Activated B cell treated with CpG ODN at 0.5 μM for 24 hours (primary cell): ENCODE results near the gene WASHC4. TPM values are rescaled to one million over a fixed set of nuclear protein-coding genes. Genes with fewer than 3 reads are reported as not detected.

ENCODE experiments used
- ATAC-seq: fragments of 200-7000 bp; cut with Tn5 transposase; one replicate; pipeline ENCODE4 v1.10.0; 2021; ENCODE audit warnings: low read depth, mild to moderate bottlenecking, moderate library complexity
- CTCF ChIA-PET: fragments of 350-600 bp; sonication (Branson Sonifier 250); formaldehyde crosslinking; loops from one replicate; lab custom pipeline; 2021; ENCODE audit warnings: antibody characterized with exemption; lab: Charles Lee
- POLR2A ChIA-PET: fragments of 350-600 bp; sonication (Branson Sonifier 250); formaldehyde crosslinking; loops from one replicate; lab custom pipeline; 2021; ENCODE audit warnings: antibody characterized with exemption; lab: Charles Lee
- DNase-seq: peaks from one replicate; pipeline ENCODE4 v3.0.0; 2022
- H3K27ac Mint-ChIP-seq: one replicate; pipeline ENCODE4 v1.8.0; 2020; ENCODE audit warnings: mixed read lengths
- H3K27me3 Mint-ChIP-seq: one replicate; pipeline ENCODE4 v1.8.0; 2021; ENCODE audit warnings: mixed read lengths
- H3K36me3 Mint-ChIP-seq: one replicate; pipeline ENCODE4 v1.8.0; 2021; ENCODE audit warnings: low read depth, mixed read lengths
- H3K4me1 Mint-ChIP-seq: one replicate; pipeline ENCODE4 v1.8.0; 2021; ENCODE audit warnings: mixed read lengths
- H3K4me3 Mint-ChIP-seq: one replicate; pipeline ENCODE4 v1.8.0; 2020; ENCODE audit warnings: mild to moderate bottlenecking, mixed read lengths
- H3K9me3 Mint-ChIP-seq: one replicate; pipeline ENCODE4 v1.8.0; 2020; ENCODE audit warnings: mixed read lengths
- CTCF ChIP-seq: fragments of 200-600 bp; IDR thresholded peaks from one replicate; pipeline ENCODE4 v1.8.0; 2022; ENCODE audit warnings: antibody characterized with exemption, mild to moderate bottlenecking
- intact Hi-C: fragments of 100-400 bp; cut with micrococcal nuclease; formaldehyde crosslinking; loops from one replicate; pipeline ENCODE4 v1.15.1; 2024
- total RNA-seq: library from RNA; stranded (reverse); gene quantifications from 2 replicates; pipeline ENCODE4 v1.2.3, GENCODE V29; 2022

The WASHC4 gene
- total RNA-seq: 105 and 128 TPM in 2 replicates

GRCh38 chr12:105107494-105108371 lies at the start of gene WASHC4:
WASHC4 (plus strand) TSS chr12:105107731; CDS start chr12:105107801, 70 bp downstream.
- Mint-ChIP-seq H3K27ac (peak within 1 kb of the TSS; percentile 96), H3K27me3 (no peaks in the 10 kb centered on the region), H3K4me1 (peaks cover 33% of the 10 kb centered on the region), H3K4me3 (peak within 1 kb of the TSS; percentile 96), H3K36me3 (peaks cover 42% of the 10 kb centered on the region), H3K9me3 (no peaks in the 10 kb centered on the region)
- ATAC-seq (peak; percentile 89), DNase-seq (peak; percentile 95)
- intact Hi-C loops: loop anchor here (1.0 to 10.0 kb wide), 13 partner anchors 17 to 1850 kb away; partner anchors contain the start of genes ALDH1L2, EID3, HSP90B1 and NFYB
- no peak for TF ChIP-seq CTCF
- ChIA-PET CTCF (no interaction called here), POLR2A (interaction anchor here (0.5 to 4.0 kb wide), 26 partner anchors 10 to 1274 kb away, joined by 3 to 29 read pairs (median 4); partner anchors contain the start of genes ALDH1L2, APPL2, C12orf75 and HSP90B1)

- POLR2A ChIA-PET: interaction anchor here (0.7 kb wide), 2 partner anchors 285 to 851 kb away, joined by 5 to 7 read pairs; no protein-coding TSS in a partner anchor
- no peak for TF ChIP-seq CTCF
- ATAC-seq (no peak), DNase-seq (no peak)
- intact Hi-C loops: no loop called here
- CTCF ChIA-PET: interaction anchor here (0.9 kb wide), 1 partner anchor 679 kb away, joined by 3 read pairs; no protein-coding TSS in a partner anchor
- no peak overlapping the region for H3K4me3 Mint-ChIP-seq
- peaks cover 4% of the 10 kb centered on the region for H3K9me3 Mint-ChIP-seq
- H3K4me1 Mint-ChIP-seq: no peaks in the 10 kb centered on the region
- peaks cover 5% of the 10 kb centered on the region for H3K27me3 Mint-ChIP-seq
- H3K27ac Mint-ChIP-seq: no peak overlapping the region
- peaks cover 2% of the 10 kb centered on the region for H3K36me3 Mint-ChIP-seq
Measured at GRCh38 chr12:105060715-105061378, 46.7 kb upstream of the WASHC4 start.

- ATAC-seq (no peak), DNase-seq (no peak)
- H3K4me3 Mint-ChIP-seq: no peak overlapping the region
- no peak for TF ChIP-seq CTCF
- CTCF ChIA-PET: no interaction called here
- no peaks in the 10 kb centered on the region for H3K9me3 Mint-ChIP-seq
- intact Hi-C loops: no loop called here
- peaks cover 2% of the 10 kb centered on the region for H3K4me1 Mint-ChIP-seq
- POLR2A ChIA-PET: no interaction called here
- H3K36me3 Mint-ChIP-seq: no peaks in the 10 kb centered on the region
- peaks cover 10% of the 10 kb centered on the region for H3K27me3 Mint-ChIP-seq
- H3K27ac Mint-ChIP-seq: no peak overlapping the region
Measured at GRCh38 chr12:105064564-105065178, 42.9 kb upstream of the WASHC4 start.

- TF ChIP-seq CTCF: no peak
- no peaks in the 10 kb centered on the region for H3K9me3 Mint-ChIP-seq
- H3K4me1 Mint-ChIP-seq: peaks cover 10% of the 10 kb centered on the region
- no peaks in the 10 kb centered on the region for H3K36me3 Mint-ChIP-seq
- intact Hi-C loops: no loop called here
- H3K27ac Mint-ChIP-seq: no peak overlapping the region
- no peak for DNase-seq
- no peak overlapping the region for H3K4me3 Mint-ChIP-seq
- ChIA-PET POLR2A (no interaction called here), CTCF (no interaction called here)
- peaks cover 8% of the 10 kb centered on the region for H3K27me3 Mint-ChIP-seq
- no peak for ATAC-seq
Measured at GRCh38 chr12:105067511-105068031, 40.0 kb upstream of the WASHC4 start.
